RWPE1 (cell line): Measurements from ENCODE around the gene GLRX3.

Experiments
- CTCF ChIA-PET: fragments of 350-600 bp; sonication (Branson Sonifier 250); formaldehyde crosslinking; extraction: SDS; loops from one replicate; lab custom pipeline; 2021; lab: Yijun Ruan, JAX
- POLR2A ChIA-PET: fragments of 400-600 bp; formaldehyde crosslinking; extraction: SDS; loops from one replicate; lab custom pipeline; 2020; ENCODE audit warnings: antibody characterized with exemption; ENCODE audit not compliant: low non-redundant PET; lab: Yijun Ruan, JAX
- DNase-seq: peaks from one replicate; pipeline ENCODE4 v3.0.0; 2012; ENCODE audit warnings: low spot score
- H3K27ac ChIP-seq: fragments of 450-650 bp; 2 replicates; pipeline ENCODE4 v1.5.1; 2017
- TF ChIP-seq, protein P1 (sequence below): fragments of 450-650 bp; conservative IDR thresholded peaks from 2 replicates; pipeline ENCODE4 v1.5.1; 2017; ENCODE audit warnings: low read depth, mild to moderate bottlenecking

The GLRX3 gene

DNA sequence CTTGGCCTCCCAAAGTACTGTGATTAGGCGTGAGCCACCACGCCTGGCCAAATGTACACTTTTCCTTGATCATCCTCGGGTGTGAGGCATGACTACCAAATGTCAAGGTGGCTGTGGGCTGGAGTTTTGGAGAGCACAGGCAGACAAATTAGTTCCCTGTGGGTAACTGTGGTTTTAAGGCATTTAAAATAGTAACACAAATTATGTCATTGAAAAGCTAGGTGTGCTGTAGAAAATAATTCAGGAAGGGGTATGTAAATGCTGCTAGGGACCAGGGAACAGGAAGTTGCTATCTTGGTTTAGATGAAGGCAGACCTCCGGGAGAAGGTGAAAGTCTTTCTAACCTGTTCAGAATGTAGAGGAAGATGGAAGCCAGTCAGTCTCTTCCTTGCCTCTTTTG lies 9.9 kb downstream of the GLRX3 start:
- TF ChIP-seq, protein P1, sequence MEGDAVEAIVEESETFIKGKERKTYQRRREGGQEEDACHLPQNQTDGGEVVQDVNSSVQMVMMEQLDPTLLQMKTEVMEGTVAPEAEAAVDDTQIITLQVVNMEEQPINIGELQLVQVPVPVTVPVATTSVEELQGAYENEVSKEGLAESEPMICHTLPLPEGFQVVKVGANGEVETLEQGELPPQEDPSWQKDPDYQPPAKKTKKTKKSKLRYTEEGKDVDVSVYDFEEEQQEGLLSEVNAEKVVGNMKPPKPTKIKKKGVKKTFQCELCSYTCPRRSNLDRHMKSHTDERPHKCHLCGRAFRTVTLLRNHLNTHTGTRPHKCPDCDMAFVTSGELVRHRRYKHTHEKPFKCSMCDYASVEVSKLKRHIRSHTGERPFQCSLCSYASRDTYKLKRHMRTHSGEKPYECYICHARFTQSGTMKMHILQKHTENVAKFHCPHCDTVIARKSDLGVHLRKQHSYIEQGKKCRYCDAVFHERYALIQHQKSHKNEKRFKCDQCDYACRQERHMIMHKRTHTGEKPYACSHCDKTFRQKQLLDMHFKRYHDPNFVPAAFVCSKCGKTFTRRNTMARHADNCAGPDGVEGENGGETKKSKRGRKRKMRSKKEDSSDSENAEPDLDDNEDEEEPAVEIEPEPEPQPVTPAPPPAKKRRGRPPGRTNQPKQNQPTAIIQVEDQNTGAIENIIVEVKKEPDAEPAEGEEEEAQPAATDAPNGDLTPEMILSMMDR = no peak

DNA sequence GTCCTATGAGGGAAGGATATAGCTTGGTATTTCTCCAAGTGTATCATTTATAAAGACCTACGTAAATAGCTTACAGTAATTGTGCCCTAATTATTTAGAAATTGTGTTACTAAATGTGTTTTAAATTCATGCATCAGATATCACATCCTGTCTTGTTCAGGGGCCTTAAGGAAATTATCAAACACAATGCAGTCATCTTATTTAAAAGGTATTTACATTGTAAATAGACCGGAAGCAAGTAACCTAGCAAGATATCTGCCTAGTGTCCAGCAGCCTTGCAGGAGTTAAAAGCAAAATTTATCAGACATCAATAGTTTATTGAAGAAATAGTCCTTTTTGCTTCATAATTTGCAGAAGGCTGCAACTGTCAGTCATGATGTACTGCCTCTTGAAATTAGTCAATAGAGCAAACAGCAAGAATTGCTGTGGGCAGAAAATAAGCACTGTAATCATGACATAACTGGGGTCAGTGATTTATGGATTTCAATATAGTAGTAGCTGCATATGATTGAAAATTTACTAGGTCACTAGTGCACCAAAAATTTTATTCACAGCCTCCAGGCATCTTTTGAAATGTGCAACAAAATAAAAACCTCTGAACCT lies 23.1 kb downstream of the GLRX3 start:
- POLR2A ChIA-PET = no interaction called here
- H3K27ac ChIP-seq = no peak overlapping the region
- DNase-seq = no peak
- TF ChIP-seq, protein P1 = no peak
- CTCF ChIA-PET = no interaction called here

More for the DNA sequence above, 9.9 kb downstream of the GLRX3 start:
- ChIA-PET POLR2A (interaction anchor here (0.7 kb wide), 1 partner anchor 1596 kb away, joined by 3 read pairs; no protein-coding TSS in a partner anchor), CTCF (interaction anchor here (0.6 kb wide), 1 partner anchor 39 kb away, joined by 3 read pairs; no protein-coding TSS in a partner anchor)
- H3K27ac ChIP-seq = no peak overlapping the region
- no peak for DNase-seq

DNA sequence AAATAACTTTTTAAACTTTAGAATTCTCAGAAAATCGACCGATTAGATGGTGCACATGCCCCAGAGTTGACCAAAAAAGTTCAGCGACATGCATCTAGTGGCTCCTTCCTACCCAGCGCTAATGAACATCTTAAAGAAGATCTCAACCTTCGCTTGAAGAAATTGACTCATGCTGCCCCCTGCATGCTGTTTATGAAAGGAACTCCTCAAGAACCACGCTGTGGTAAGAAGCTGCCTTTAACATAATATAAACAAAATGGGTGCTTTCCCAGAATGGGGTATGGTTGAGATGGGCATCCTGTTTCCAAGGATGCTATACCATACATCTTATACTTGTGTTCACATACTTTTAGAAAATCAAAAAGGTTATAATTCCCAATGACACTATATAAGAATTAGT lies 24.6 kb downstream of the GLRX3 start:
- ChIA-PET CTCF (interaction anchor here (0.6 kb wide), 1 partner anchor 91 kb away, joined by 3 read pairs; no protein-coding TSS in a partner anchor), POLR2A (no interaction called here)
- no peak for DNase-seq
- TF ChIP-seq, protein P1 = no peak
- H3K27ac ChIP-seq = no peak overlapping the region

DNA sequence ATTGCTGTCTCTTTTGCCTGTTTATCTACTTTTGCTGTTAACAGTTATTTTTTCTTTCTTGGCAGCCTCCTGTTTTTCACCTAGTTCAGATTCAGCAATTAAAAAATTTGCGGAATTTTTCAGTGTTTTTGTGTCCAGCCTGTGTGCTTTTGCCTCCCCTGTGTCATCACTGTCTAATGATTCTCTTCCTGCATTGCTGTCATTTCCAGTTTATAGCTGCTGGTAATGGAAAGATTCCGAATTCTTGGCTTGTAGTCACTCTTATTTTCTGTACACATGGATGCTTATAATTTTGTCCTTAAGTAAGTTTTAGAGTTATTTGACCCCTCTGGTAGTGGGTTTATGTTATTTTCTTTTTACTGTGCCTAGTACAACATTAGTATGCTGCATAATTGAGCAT lies 25.1 kb downstream of the GLRX3 start:
- ChIA-PET POLR2A (no interaction called here), CTCF (interaction anchor here (0.6 kb wide), 1 partner anchor 91 kb away, joined by 3 read pairs; no protein-coding TSS in a partner anchor)
- no peak overlapping the region for H3K27ac ChIP-seq
- no peak for DNase-seq
- TF ChIP-seq, protein P1 = no peak

DNA sequence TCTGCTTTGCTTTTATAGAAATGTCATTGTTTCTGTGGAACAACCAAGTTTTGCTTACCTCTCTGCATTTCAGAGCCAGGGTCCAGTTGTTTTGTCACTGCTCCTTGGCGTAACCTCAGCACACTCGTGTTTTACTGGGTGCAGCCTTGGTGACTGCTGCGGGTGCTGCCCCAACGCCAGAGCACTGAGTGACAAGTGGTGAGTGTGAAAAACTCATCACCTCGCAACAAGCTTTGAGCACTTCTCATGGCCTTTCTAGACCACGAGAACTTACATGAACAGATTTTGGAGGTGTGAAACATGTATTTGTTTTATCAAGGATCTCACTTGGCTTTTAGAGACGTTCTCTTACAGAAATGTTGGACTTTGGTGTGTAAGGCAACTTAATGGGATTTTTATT lies 31.0 kb downstream of the GLRX3 start:
- TF ChIP-seq, protein P1 = no peak
- ChIA-PET CTCF (no interaction called here), POLR2A (no interaction called here)
- DNase-seq = no peak
- H3K27ac ChIP-seq = no peak overlapping the region

DNA sequence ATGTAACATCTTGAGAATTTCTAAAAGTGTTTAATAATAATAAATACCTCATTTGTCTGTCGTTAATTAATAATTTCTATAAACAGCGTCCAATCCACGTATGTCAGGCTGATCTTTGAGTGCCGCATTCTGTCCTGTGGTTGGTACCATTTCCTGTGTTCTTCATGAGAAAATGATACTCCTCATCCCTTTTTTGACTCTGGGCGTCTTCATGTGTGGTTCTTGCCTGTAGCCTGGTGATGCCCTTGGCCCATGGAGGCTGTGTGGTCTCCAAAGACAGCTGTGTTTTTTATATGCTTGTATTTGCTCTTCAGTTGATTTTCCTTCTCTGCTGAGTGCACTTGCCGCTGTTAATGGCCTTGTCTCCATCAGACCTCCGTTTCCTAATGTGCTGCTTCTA lies 31.5 kb downstream of the GLRX3 start:
- no peak overlapping the region for H3K27ac ChIP-seq
- CTCF ChIA-PET = interaction anchor here (1.0 kb wide), 1 partner anchor 11 kb away, joined by 7 read pairs; no protein-coding TSS in a partner anchor
- no peak for DNase-seq
- TF ChIP-seq, protein P1 = no peak
- POLR2A ChIA-PET = no interaction called here
